Effector memory CD4-positive, alpha-beta T cell (primary cell): Measurements from ENCODE around the gene RNF224.

Experiments
- DNase-seq, 3 donors: peaks; one replicate each; pipeline ENCODE4 v3.0.0-alpha.2; 2020
- H3K27ac ChIP-seq: 2 replicates; pipeline ENCODE4 v1.7.0; 2013; ENCODE audit warnings: mild to moderate bottlenecking, low read length, moderate library complexity; ENCODE audit not compliant: insufficient read depth, poor library complexity, severe bottlenecking
- H3K27me3 ChIP-seq: replicated peaks from 2 replicates; pipeline ENCODE4 v1.7.0; 2013; ENCODE audit warnings: mild to moderate bottlenecking, low read length; ENCODE audit not compliant: insufficient read depth, control insufficient read depth, poor library complexity, severe bottlenecking
- H3K36me3 ChIP-seq: 2 replicates; pipeline ENCODE4 v1.7.0; 2013; ENCODE audit warnings: mild to moderate bottlenecking, low read length, moderate library complexity; ENCODE audit not compliant: control insufficient read depth, insufficient read depth
- H3K4me1 ChIP-seq: 2 replicates; pipeline ENCODE4 v1.7.0; 2013; ENCODE audit warnings: low read length, mild to moderate bottlenecking; ENCODE audit not compliant: control insufficient read depth, insufficient read depth, poor library complexity, severe bottlenecking
- H3K4me3 ChIP-seq: 2 replicates; pipeline ENCODE4 v1.7.0; 2013; ENCODE audit warnings: low read length, low read depth, mild to moderate bottlenecking; ENCODE audit not compliant: insufficient read depth, poor library complexity, severe bottlenecking
- H3K9me3 ChIP-seq: 2 replicates; pipeline ENCODE4 v1.7.0; 2013; ENCODE audit warnings: mild to moderate bottlenecking, low read length, moderate library complexity; ENCODE audit not compliant: control insufficient read depth

RNF224 gene

DNA sequence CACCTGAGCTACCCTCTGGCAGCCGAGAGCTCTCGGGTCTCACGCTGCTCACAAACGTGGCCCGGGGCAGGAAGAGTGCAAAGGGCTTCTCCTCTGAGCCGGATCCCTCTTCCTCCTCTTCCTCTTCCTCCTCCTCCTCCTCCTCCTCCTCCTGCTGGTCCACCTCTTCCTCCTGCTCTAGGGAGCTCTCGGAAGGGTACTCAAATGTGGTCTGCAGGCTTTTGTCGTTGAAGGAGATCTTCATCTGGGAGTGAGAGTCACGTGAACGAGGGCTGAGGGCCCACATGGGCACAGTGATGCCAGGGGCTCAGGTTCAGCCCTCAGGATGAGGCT is 34.9 kb upstream of the RNF224 start:
- H3K27ac ChIP-seq: no peak overlapping the region

DNA sequence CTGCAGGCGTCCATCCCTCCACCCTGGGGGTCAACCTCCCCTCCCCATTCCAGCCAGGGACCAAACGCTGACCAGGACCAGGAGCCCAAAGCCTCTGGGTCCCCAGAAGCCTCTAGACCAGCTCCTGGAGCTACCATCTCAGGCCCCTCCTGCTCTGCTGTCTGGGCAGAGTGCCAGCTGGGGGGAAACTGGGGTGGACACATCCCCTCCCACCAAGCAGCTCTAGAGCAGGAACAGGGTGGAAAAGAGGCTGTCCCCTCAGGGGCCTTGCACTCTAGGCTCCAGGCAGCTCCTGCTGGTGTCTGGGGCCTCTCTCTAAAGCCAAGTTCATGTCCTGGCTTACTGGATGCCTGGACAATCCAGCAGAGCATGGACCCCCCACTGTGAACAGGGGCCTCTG is 34.4 kb upstream of the RNF224 start:
- no peak for DNase-seq
- no peaks in the 10 kb centered on the region for H3K9me3 ChIP-seq
- peaks cover 12% of the 10 kb centered on the region for H3K36me3 ChIP-seq
- H3K27me3 ChIP-seq: no peaks in the 10 kb centered on the region
- no peak overlapping the region for H3K4me3 ChIP-seq
- peaks cover 16% of the 10 kb centered on the region for H3K4me1 ChIP-seq
- H3K27ac ChIP-seq: no peak overlapping the region

More for the DNA sequence above, 34.9 kb upstream of the RNF224 start:
- Histone ChIP-seq H3K9me3 (no peaks in the 10 kb centered on the region), H3K4me1 (peaks cover 20% of the 10 kb centered on the region), H3K4me3 (no peak overlapping the region), H3K27me3 (no peaks in the 10 kb centered on the region), H3K36me3 (peaks cover 12% of the 10 kb centered on the region)
- DNase-seq: no peak

DNA sequence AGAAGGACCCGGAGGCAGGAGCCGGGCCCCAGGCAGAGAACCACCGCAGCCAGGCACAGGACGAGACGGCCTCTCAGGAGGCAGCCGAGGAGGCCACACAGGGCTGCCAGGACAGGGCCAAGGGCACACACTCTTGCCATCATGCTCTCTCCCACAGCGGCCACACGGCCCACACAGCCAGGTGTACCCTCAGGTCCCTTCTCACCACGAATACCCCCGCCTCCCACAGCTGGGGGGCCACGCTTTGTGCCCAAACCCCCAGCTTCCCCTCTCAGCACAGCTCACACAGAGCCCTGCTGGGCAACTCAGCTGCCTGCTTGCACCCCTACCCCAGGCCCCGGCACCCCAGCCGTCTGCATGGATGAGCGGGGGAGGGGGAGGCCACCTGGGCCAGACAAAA is 33.5 kb upstream of the RNF224 start:
- no peak overlapping the region for H3K4me3 ChIP-seq
- H3K27ac ChIP-seq: no peak overlapping the region
- H3K4me1 ChIP-seq: peaks cover 13% of the 10 kb centered on the region
- DNase-seq: no peak
- H3K9me3 ChIP-seq: no peaks in the 10 kb centered on the region
- H3K27me3 ChIP-seq: no peaks in the 10 kb centered on the region
- peaks cover 12% of the 10 kb centered on the region for H3K36me3 ChIP-seq

- H3K27me3 ChIP-seq: no peaks in the 10 kb centered on the region
- no peak for DNase-seq
- no peak overlapping the region for H3K27ac ChIP-seq
- no peak overlapping the region for H3K4me3 ChIP-seq
- peaks cover 11% of the 10 kb centered on the region for H3K4me1 ChIP-seq
- peaks cover 11% of the 10 kb centered on the region for H3K36me3 ChIP-seq
- H3K9me3 ChIP-seq: no peaks in the 10 kb centered on the region
Observed at GRCh38 chr9:137194388-137194787, 32.9 kb upstream of the RNF224 start.

- Histone ChIP-seq H3K4me1 (peaks cover 11% of the 10 kb centered on the region), H3K36me3 (peaks cover 6% of the 10 kb centered on the region), H3K27me3 (no peaks in the 10 kb centered on the region), H3K4me3 (no peak overlapping the region), H3K9me3 (no peaks in the 10 kb centered on the region), H3K27ac (no peak overlapping the region)
- no peak for DNase-seq
Observed at GRCh38 chr9:137194909-137195308, 32.4 kb upstream of the RNF224 start.

- Histone ChIP-seq H3K27me3 (no peaks in the 10 kb centered on the region), H3K27ac (no peak overlapping the region), H3K4me1 (peaks cover 6% of the 10 kb centered on the region), H3K36me3 (peaks cover 2% of the 10 kb centered on the region), H3K4me3 (no peak overlapping the region), H3K9me3 (no peaks in the 10 kb centered on the region)
- DNase-seq: no peak
Observed at GRCh38 chr9:137195525-137196220, 31.6 kb upstream of the RNF224 start.

DNA sequence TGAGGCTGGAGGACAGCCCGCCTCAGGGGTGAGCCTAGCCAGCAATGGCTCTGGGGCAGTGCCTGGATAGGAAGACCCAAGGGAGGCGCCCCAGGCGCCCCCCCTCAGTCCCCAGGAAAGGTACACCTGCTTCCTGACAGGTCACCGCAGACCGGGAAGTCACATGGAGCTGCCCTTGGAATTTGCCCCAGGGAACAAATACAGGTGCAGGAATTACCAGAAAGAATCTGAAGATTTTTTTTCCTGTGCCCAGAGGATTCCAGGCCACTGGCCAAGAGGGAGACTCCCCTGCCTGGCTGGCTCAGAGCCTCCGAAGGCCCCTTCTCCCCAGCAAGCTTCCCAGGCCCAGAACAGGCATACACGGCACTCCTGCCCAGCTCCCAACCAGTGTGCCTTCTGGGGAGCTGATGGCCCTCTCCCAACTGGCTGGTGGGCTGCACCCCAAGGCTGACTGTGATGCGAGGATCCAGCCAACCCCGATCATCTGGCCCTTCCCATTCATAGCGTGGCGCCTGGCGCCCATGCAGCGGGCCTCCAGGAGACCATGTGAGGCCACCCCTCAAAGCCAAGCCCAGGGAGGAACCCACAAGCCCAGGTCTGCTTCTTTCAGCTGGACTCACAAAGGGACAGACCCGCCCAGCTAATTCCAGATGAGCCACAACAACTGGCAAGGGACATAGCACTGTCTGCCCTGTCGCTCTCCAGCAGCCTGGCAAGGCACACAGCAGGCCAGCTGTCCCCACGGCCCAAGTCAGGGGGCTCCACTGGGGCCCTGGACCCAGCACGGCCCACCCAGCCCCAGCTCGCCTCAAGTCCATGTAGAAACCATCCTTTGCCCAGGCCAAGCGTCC is 29.0 kb upstream of the RNF224 start:
- no peak overlapping the region for H3K27ac ChIP-seq

DNA sequence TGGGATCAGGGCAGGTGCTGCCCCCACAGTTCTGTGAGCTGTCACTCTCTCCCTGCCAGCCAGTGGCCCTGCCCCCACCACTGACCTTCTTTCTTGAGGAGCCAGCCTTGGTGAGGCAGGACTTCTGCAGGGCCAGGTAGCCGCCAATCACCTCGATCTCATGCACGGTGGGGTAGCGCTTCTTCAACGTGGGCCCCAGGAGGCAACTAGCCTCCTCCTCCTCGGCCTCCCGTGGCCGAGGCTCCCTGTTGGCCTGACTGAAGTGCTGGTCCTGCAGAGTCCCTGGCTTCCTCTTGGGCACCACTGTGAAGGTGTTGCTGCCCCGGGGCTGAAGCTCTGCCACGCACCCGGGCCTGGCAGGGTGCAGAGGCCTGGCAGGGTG is 28.4 kb upstream of the RNF224 start:
- Histone ChIP-seq H3K4me3 (no peak overlapping the region), H3K4me1 (peaks cover 15% of the 10 kb centered on the region), H3K9me3 (no peaks in the 10 kb centered on the region), H3K27ac (no peak overlapping the region), H3K36me3 (no peaks in the 10 kb centered on the region), H3K27me3 (no peaks in the 10 kb centered on the region)
- no peak for DNase-seq

More for the DNA sequence above, 29.0 kb upstream of the RNF224 start:
- Histone ChIP-seq H3K4me1 (peaks cover 14% of the 10 kb centered on the region), H3K27me3 (no peaks in the 10 kb centered on the region), H3K36me3 (no peaks in the 10 kb centered on the region), H3K4me3 (no peak overlapping the region), H3K9me3 (no peaks in the 10 kb centered on the region)
- no peak for DNase-seq

GRCh38 chr9:137199411-137200121 is 27.7 kb upstream of the RNF224 start:
- H3K9me3 ChIP-seq: no peaks in the 10 kb centered on the region
- H3K36me3 ChIP-seq: no peaks in the 10 kb centered on the region
- peak overlapping the region; percentile 29 for H3K4me3 ChIP-seq
- H3K4me1 ChIP-seq: peaks cover 22% of the 10 kb centered on the region
- DNase-seq: no peak
- H3K27ac ChIP-seq: no peak overlapping the region
- no peaks in the 10 kb centered on the region for H3K27me3 ChIP-seq
